Measurements from ENCODE around the gene NTN3.

Gene NTN3

DNA sequence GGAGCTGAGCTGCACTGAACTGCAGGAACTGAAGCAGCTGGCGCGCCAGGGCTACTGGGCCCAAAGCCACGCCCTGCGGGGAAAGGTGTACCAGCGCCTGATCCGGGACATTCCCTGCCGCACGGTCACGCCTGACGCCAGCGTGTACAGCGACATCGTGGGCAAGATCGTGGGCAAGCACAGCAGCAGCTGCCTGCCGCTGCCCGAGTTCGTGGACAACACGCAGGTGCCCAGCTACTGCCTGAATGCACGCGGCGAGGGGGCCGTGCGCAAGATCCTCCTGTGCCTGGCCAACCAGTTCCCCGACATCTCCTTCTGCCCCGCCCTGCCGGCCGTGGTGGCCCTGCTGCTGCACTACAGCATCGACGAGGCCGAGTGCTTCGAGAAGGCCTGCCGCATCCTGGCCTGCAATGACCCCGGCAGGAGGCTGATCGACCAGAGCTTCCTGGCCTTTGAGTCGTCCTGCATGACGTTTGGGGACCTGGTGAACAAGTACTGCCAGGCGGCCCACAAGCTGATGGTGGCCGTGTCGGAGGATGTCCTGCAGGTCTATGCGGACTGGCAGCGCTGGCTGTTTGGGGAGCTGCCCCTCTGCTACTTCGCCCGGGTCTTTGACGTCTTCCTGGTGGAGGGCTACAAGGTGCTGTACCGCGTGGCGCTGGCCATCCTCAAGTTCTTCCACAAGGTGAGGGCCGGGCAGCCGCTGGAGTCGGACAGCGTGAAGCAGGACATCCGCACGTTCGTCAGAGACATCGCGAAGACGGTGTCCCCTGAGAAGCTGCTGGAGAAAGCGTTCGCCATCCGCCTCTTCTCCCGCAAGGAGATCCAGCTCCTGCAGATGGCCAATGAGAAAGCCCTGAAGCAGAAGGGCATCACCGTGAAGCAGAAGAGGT lies 25.4 kb downstream of the NTN3 start:
- DNase-seq (ENCODE audit: low read depth in 1 of 2, low spot score in 1 of 2), result no peak

DNA sequence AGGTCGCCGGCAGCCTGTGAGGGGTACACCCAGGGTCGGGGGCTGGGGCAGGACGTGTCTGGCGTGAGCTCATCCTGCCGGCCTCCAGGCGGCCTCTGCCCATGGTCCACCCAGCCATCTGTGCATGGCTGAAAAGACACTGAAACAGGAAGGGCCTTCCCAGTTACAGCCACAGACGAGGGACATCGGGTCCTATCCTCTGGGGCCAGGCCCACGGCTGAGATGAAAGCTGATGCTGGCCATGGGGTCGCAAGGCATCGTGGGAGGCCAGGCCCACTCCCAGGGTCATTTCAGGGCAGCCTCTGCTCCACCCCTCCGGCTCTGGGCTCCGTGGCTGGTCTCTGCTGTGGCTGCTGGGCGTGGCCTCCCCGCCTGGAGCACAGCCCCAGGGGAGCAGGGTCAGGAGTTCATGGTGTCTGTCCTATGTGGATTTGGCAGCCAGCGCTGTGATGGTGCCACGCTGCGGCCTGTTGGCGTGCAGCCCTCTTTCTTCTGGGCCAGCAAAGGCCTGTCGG lies 26.1 kb downstream of the NTN3 start:
- no peak for DNase-seq (ENCODE audit: low read depth in 1 of 2, low spot score in 1 of 2)

DNA sequence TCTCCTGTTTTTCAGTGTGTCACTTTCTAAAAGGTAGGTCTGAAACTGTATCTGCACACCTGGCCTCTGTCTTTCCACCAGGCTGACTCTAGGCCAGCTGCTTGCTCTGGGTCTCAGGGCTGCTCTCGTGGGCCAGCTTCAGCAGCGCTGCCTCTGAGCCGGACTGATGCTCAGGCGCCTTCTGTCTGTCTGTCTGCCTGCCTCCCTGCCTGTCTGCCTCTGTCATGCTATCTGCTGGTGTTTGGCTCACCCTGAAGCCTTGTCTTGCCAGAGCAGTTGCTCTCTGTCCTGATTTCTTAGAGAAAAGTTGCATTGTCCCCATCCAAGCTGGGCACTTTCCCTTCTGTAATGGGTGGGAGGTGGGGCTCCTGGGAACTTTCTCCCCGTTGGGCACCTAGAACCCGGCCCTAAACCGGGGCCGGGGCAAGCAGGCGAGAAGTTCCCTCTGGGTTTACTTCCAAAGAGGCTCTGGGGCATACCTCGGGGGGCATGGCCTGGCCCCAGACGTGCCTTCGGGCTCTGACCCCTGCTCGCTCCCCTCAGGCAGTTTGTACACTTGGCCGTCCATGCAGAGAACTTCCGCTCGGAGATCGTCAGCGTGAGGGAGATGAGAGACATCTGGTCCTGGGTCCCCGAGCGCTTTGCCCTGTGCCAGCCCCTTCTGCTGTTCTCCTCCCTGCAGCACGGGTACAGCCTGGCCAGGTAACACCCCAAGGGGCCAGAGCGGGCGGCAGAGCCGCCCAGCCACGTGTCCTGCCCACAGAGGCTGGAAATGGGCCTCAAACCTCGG lies 26.8 kb downstream of the NTN3 start:
- DNase-seq (ENCODE audit: low read depth in 1 of 2, low spot score in 1 of 2), result no peak

DNA sequence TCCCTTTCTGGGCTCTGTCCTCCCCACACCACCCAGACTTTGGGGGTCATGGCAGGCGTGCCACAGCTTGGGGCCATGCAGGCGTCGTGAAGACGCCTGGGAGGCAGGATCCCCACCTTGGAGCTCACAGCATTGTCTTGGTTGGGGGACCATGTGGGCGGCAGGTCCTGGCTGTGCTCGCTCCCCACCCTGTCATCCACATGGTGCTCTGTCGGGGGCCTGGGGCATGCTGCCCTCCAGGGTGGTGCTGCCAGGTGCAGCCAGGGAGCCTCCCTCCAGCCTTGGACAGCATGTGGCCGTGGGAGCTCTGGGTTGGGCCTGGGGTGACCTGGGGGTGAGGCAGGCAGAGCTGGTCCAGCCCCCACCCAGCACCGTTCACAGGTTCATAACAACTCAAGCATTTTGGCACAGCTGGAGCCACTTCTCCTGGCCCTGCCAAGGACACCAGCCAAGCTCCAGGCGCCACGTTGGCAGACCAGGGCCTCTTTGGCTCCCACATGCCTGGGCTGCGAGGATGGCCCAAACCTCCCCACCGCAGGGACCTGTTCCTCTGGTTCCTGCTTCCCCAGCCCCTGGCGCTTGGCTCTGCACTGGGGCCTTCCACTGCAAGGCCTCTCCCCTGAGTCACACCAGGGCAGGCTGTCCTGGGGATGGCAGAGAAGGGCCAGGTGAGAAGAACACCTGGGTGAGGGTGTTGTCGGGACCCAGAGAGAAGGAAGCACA lies 27.6 kb downstream of the NTN3 start:
- DNase-seq (ENCODE audit: low read depth in 1 of 2, low spot score in 1 of 2), result no peak

DNA sequence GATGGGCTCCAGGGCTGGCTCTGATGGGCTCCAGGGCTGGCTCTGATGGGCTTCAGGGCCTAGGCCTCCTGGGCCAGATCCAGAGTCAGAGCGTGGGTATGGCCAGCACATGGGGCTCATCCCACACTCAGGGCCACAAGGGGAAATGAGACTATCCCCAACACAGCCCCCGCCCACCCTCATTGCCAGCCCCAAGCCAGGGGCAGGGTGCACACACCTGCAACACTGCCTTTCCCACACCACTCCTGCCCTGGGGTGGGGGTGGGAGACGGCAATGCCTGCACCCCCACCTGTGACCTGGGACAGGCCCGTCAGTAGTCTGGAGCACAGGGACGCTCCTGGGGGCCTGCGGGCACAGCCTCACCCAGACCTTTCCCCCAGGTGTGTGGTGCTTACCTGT lies 28.4 kb downstream of the NTN3 start:
- DNase-seq (ENCODE audit: low read depth in 1 of 2, low spot score in 1 of 2), result no peak

DNA sequence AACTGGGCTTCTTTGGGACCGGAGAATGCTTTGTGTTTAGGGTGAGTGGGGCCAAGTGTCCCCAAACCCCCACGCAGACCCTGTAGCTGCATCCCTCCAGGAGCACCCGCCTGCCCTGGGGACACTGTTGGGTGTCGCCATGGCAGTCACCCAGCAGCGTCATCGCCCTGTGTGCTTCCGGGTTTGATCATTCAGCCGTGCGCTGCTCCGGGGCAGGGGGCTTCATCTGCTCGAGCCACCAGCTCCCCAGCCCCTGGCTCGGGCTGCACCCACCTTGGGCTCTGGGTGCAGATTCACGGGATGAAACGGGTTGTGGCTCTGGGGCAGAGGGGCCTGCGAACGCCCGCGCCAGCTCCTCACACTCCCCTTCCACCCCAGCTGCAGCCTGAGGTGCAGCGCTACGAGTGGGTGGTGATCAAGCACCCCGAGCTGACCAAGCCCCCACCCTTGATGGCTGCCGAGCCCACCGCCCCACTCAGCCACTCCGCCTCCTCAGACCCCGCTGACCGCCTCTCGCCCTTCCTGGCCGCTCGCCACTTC lies 28.9 kb downstream of the NTN3 start:
- DNase-seq (ENCODE audit: low read depth in 1 of 2, low spot score in 1 of 2), result no peak

DNA sequence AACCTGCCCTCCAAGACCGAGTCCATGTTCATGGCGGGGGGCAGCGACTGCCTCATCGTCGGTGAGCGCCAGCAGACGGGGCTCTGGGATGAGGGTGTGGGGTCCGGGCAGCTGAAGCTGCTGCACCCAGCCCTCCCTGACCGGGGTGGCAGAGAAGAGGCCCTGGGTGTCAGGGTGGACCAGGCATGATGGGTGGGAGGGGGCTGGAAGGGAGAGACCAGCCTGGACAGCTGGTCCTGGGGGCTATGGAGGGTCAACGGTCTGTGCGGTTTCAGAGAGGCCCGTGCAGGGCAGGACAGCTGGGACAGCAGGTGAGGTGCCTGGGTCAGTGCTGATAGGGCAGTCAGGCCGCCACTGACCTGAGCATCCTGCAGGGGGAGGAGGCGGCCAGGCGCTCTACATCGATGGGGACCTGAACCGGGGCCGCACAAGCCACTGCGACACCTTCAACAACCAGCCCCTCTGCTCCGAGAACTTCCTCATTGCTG lies 29.4 kb downstream of the NTN3 start:
- no peak for DNase-seq (ENCODE audit: low read depth in 1 of 2, low spot score in 1 of 2)

DNA sequence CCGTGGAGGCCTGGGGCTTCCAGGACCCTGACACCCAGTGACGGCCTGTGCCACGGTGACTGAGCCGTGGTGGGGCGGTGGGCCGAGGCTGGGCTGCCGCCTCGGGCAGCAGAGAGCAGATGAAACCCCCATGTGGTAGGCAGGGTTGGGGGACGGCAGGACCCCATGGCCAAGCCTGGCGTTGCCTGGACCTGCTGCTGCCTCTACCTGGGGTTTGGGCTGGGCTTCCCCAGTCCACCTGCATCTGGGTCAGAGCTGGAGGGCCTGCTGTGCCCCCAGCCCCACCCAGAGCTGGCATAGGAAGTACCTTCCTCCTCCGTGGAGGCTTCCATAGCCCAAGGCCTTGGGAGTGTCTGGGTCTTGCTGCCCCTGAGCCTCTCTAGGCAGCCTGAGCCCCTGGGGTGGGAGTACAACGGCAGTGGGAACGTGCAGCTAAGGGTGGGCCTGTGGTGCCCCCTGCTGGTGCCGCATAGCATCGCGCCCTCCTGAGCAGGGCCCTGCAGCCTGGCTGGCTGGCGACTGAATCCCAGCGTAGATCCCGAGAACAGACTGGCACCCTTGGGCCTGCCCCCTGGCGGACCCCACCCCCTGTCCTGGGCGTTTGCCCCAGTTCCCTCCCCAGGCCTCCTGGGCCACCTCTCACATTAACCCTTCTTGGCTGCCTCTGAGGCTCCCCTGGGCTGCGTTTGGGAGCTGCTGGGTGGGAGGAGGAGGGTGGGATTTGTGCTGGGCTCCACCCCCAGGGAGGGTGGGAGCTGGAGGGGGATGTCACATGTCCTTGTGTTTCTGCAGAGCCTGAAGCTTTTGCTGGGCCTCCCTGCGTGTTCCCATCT lies 30.0 kb downstream of the NTN3 start:
- peak; percentile 68 to 73 for DNase-seq (ENCODE audit: low read depth in 1 of 2, low spot score in 1 of 2)

DNA sequence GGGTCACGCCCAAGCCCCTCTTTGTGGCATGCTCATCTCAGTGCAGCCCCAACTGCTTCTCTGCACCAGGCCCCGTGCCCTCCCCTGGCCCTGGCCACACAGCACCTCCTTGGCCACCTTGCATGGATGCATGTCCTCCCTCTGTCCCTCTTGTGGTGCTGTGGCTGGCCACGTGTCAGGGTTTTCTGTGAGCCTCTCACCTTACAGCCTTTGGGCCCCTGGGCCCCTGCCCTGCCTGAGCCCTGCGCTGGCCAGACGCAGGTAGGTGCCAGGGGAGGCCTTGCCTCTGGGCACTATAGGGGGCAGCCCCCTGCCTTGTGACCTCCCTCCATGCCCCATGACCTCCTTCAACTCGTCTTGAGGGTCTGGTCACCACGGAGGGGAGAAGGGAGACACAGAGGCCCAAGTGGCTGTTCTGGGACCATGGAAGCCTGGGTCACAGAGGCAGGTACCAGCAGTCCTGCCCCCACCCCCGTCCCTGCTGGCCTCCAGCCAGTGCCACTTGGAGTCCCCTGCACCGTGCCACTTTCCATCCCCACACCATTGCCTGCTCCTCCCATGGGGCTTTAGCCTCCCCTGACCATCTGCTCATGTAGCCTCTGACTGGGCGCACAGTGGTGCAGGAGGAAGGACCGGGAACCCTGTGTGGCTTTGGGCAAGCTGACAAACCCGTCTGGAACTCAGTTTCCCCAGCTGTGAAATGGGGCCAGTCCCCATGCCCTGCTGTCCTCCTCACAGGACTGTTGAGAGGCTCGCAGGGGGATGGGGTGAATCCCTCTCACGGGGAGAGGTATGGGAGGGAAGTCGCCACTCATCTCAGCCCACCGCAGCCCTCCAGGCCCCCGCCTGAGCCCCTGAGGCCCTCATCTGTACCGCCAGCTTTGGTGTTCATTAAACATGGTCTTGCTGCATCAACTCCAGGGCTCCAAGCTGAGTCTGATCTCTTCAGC lies 31.1 kb downstream of the NTN3 start:
- DNase-seq (ENCODE audit: low read depth in 1 of 2, low spot score in 1 of 2), result no peak

DNA sequence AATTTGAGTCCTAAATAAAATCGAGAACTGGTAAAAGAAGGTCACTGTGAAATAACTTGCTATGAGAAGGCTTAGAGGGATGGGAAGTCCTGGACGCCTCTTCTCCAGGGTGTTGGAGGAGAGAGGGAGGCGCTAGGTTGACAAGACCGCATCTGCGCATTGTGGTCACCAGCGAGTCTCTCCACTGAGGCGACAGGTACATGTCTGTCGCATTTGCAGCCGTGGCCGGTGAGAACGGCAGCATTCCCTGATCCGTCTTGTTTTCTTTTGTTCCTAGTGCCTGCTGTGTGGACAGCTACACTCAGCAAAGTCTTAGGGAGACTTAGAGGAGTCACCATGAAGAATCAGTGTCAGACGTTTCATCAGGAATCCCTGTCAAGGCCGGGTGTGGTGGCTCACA lies 34.6 kb downstream of the NTN3 start:
- no peak for DNase-seq (ENCODE audit: low read depth in 1 of 2, low spot score in 1 of 2)

DNA sequence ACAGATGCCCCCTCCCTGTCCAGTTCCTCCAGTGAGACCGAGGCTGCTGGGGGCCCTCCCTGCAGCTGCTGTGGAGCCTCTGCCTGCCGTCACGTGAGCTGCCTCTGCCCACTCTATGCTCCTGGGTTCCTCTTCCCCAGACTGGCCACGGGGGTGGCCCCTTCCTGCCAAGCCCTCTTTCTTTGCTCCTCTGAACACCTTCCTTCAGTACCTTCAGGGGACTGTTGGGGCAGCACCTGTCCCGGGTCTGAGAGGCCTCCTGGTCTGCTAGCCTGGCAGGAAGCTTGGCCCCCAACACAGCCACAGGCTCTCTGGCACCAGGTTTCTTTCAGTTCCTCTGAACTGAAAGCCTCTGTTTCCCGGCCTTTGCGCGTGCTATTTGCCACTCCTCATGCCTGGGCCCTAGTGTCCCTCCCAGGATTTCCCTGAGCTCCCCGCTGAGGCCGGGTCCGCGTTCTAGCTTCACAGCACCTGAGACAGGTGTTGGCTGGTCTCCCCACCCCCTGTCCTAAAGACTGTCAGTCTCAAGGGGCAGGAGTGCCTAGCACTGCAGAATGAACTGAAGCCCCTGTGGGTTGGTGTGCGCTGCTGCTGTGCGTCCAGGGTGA lies 36.1 kb downstream of the NTN3 start:
- DNase-seq (ENCODE audit: low read depth in 1 of 2, low spot score in 1 of 2), result no peak

DNA sequence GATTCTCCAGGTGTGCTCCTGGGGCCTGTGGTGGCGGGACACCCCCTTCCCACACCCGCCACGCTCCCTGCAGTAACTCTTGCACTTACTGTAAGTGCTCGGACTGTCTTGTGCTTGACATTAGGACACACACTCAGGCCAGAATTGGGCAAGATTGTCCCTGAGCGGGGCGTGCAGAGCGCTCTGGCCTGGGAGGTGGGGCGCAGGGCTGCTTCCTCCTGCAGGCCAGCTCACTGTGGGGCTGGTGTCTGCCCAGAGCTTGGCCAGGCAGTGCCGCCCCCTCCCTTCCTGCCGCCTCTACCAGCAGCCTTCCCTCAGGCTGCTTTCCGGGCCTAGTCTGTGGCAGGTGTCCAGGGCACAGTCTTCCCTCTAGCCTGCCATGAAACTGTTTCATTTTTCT lies 36.6 kb downstream of the NTN3 start:
- DNase-seq (ENCODE audit: low read depth in 1 of 2, low spot score in 1 of 2), result no peak

DNA sequence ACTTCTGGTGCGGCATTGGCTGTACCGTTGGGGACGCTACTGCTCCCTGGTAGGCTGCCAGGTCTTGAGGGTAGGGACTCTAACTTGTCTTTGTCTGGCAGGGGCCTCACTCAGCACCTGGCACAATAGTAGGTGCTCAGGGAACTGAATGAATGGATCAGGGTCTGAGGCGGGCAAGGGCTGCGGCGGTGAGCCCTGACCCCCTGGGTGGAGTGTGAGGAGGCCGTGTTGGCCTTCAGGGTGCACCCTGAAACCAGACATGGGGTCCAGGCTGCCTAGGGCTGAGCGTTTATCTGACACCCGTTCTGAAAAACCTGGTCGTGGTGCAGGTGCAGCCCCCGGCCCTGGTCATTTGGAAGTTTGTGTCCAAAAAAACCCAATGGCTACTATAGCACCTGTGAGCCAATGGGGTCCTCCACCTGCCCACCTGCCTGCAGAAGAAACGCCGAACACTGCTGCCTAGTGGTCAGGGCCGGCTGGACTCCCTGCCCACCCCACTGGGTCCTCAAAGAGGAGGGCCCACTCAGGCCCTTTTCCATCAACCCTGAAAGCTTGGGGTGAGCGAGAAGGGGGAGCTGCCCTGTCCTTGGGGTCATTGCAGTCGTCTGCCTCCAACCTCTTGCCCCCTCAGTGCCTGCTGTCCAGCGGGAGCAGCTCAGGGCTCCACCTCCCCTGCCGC lies 37.8 kb downstream of the NTN3 start:
- no peak for DNase-seq (ENCODE audit: low read depth in 1 of 2, low spot score in 1 of 2)

DNA sequence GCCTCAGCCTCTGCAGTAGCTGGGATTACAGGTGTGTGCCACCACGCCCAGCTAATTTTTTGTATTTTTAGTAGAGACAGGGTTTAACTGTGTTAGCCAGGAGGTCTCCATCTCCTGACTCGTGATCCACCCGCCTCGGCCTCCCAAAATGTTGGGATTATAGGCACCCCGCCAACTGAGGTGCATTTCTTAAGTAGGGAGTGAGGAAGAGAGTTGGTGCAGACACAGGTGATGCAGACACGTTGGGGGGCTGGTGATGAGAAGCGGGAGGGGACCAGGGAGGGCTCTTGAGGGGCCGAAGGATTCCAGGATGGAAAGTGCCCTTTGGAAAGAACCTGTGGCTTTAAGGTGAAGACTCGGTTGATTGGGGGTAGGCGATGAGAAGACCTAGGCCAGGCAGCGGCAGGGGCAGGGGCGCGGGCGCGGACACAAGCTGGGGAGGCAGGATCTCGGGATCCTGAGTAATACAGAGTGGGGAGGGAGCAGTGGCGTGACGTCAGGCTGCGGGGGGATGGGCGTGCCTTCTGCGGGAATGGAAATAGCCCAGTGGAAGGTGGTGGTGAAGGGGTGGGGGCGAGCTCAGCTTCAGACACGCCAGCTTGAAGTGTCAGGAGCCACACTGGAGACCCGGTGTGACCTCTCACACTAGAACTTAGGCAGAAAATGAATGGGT lies 40.2 kb downstream of the NTN3 start:
- DNase-seq (ENCODE audit: low read depth in 1 of 2, low spot score in 1 of 2), result no peak

DNA sequence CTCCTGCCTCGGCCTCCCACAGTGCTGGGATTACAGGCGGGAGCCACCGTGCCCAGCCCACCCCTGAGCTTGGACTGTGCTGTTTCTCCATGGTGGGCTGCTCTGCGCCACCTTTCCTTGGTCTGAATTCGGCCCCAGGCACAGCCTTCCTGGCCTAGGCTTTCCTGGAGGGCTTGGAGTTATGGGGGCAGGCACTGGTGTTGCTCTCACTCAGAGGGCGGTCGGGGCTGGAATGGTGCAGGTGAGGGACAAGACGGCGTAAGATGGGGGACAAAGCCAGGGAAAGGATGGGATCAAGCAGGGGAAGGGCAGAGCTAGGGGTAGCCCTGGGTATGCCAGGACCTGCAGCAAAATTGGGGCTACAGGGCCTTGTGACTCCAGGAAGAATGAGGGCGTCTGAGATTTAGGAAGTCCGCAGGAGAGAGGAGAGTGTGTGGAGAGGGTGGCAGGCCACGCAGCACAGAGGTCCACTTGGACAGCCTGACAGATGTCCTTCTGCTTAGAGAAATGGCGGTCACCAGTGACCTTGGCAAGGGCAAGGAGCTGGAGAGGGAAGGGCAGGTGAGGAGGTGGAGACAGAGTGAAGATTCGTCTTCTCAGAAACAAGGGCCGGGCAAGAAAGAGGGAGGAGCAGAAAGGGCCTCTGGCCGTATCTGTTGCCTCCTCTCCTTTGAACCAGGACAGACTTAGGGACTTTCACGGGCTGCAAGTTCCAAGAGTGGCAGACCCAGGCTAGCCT lies 41.1 kb downstream of the NTN3 start:
- no peak for DNase-seq (ENCODE audit: low read depth in 1 of 2, low spot score in 1 of 2)

DNA sequence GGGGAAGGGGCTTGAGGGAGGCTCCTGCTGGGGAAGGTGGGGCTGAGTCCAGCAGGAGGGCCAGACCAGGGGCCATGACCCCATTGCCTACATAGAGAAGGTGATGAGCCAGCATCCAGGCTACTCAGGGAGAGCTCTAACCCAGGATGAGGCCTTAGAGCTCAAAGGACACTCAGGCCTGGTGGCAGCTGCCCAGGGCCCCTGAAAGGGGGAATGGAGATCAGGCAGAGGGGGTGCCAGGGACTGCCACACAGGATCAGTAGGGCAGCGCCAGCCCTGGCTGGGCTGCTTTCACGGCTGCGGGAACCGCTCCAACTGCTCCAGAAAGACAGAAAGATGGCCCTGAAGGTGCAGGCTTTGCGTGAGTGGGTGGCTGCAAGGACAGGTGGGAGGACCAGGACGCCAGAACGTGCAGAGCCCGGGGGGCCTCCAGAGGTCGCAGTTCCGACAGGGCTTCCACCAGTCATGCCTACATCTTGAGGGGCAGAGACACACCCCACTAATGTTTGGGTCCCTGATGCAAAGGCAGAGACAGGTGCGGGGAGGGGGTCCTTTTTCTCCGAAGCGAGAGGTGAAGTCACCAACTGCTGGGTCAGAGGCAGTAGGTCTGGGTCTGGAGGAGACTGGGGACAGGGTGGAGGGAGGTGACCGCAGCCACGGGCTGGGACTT lies 41.8 kb downstream of the NTN3 start:
- no peak for DNase-seq (ENCODE audit: low read depth in 1 of 2, low spot score in 1 of 2)

Data from activated CD4-positive, alpha-beta T cell treated with anti-CD3 and anti-CD28 coated beads, Interleukin-2, amount 50 U/mL, for 24 hours (primary cell).